ENCODE results near the gene PF4V1.

Gene PF4V1

GRCh38 chr4:73847526-73848182, 5.4 kb upstream of the PF4V1 start:
- no peak for DNase-seq

GRCh38 chr4:73848183-73848777, 4.8 kb upstream of the PF4V1 start:
- no peak for DNase-seq

- no peak for DNase-seq
These were observed 2.7 kb upstream of the PF4V1 start for GRCh38 chr4:73850261-73850970.

- DNase-seq: no peak
These were observed 1.8 kb upstream of the PF4V1 start for GRCh38 chr4:73851293-73851692.

- no peak for DNase-seq
These were observed 325 bp upstream of the PF4V1 start for GRCh38 chr4:73852771-73853170.

- DNase-seq: no peak
These were observed 800 bp downstream of the PF4V1 start for GRCh38 chr4:73853718-73854473.

GRCh38 chr4:73855406-73855805, 2.3 kb downstream of the PF4V1 start:
- DNase-seq: no peak

GRCh38 chr4:73856518-73856917, 3.4 kb downstream of the PF4V1 start:
- no peak for DNase-seq

- DNase-seq: no peak
These were observed 6.6 kb downstream of the PF4V1 start for GRCh38 chr4:73859614-73860088.

GRCh38 chr4:73860181-73860580, 7.1 kb downstream of the PF4V1 start:
- no peak for DNase-seq

GRCh38 chr4:73860917-73861316, 7.8 kb downstream of the PF4V1 start:
- no peak for DNase-seq

GRCh38 chr4:73862322-73862721, 9.2 kb downstream of the PF4V1 start:
- DNase-seq: no peak

GRCh38 chr4:73864365-73864764, 11.3 kb downstream of the PF4V1 start:
- DNase-seq: no peak

- no peak for DNase-seq
These were observed 11.9 kb downstream of the PF4V1 start for GRCh38 chr4:73864961-73865360.

GRCh38 chr4:73865431-73866096, 12.5 kb downstream of the PF4V1 start:
- DNase-seq: no peak

GRCh38 chr4:73866246-73866645, 13.2 kb downstream of the PF4V1 start:
- DNase-seq: no peak

GRCh38 chr4:73867783-73868182, 14.7 kb downstream of the PF4V1 start:
- DNase-seq: no peak

GRCh38 chr4:73868206-73869129, 15.4 kb downstream of the PF4V1 start:
- no peak for DNase-seq

GRCh38 chr4:73869130-73870055, 16.3 kb downstream of the PF4V1 start, which contains the start of gene CXCL1:
TSS of gene CXCL1 (plus strand) at chr4:73869393. CDS start at chr4:73869471, 78 bp downstream.
- no peak for DNase-seq

GRCh38 chr4:73870260-73870659, 17.2 kb downstream of the PF4V1 start:
- DNase-seq: no peak
